GM12891 (cell line): ENCODE measurements around the gene HSPB6.

ENCODE experiments used
- PAX5 ChIP-seq: IDR thresholded peaks from 2 replicates; pipeline ENCODE4 v1.6.1; 2011; ENCODE audit warnings: low read length, moderate library complexity, mild to moderate bottlenecking; ENCODE audit not compliant: insufficient read depth, severe bottlenecking
- POLR2A ChIP-seq: IDR thresholded peaks from 2 replicates; pipeline ENCODE4 v1.6.1; 2011; ENCODE audit warnings: low read depth, low read length, control low read depth
- POLR2AphosphoS5 ChIP-seq: IDR thresholded peaks from 2 replicates; pipeline ENCODE4 v1.6.1; 2011; ENCODE audit warnings: low read depth, low read length, control low read depth
- POU2F2 ChIP-seq: IDR thresholded peaks from 2 replicates; pipeline ENCODE4 v1.6.1; 2011; ENCODE audit warnings: low read depth, mild to moderate bottlenecking, control low read depth, low read length, moderate library complexity
- SPI1 ChIP-seq: IDR thresholded peaks from 2 replicates; pipeline ENCODE4 v1.6.1; 2011; ENCODE audit warnings: low read depth, low read length, control low read depth
- TAF1 ChIP-seq: IDR thresholded peaks from 2 replicates; pipeline ENCODE4 v1.6.1; 2011; ENCODE audit warnings: low read depth, low read length, control low read depth

DNA sequence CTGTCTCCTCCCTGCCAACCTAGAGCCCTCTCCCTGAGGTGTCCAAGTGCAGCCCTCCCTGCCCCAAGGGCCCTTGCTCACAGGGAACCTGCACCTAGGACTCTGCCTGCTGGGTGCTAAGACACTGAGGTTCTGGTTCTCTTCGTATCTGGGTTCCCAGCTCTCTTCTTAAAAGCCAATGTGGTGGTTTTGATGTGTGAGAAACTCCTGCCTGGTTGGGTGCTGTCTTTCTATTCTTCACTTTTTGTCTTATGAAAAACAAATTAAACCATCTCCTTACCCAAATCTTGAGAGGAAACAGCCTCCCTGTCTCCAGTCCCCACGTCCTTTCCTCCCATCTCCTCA lies 43.4 kb downstream of the HSPB6 start:
- no peak for TF ChIP-seq POLR2A
- TF ChIP-seq TAF1: no peak
- TF ChIP-seq POLR2AphosphoS5: no peak
- no peak for TF ChIP-seq POU2F2
- TF ChIP-seq PAX5: no peak
- TF ChIP-seq SPI1: no peak
